Hematopoietic multipotent progenitor cell treated with erythropoietin and hydrocortisone succinate and interleukin-3 and kit ligand, for 4 days (in vitro differentiated cells): Measurements from ENCODE around the gene USP34.
"Not testable (repeated sequence)": the region's sequence is repeated elsewhere in the genome, so short reads cannot be mapped to it uniquely, and the experiment has no call there.

Source experiments
- DNase-seq: peaks from one replicate; pipeline ENCODE4 v3.0.0-alpha.2; 2015

Gene USP34

GRCh38 chr2:61456746-61457420 is 14.0 kb downstream of the USP34 start:
- no peak for DNase-seq

DNA sequence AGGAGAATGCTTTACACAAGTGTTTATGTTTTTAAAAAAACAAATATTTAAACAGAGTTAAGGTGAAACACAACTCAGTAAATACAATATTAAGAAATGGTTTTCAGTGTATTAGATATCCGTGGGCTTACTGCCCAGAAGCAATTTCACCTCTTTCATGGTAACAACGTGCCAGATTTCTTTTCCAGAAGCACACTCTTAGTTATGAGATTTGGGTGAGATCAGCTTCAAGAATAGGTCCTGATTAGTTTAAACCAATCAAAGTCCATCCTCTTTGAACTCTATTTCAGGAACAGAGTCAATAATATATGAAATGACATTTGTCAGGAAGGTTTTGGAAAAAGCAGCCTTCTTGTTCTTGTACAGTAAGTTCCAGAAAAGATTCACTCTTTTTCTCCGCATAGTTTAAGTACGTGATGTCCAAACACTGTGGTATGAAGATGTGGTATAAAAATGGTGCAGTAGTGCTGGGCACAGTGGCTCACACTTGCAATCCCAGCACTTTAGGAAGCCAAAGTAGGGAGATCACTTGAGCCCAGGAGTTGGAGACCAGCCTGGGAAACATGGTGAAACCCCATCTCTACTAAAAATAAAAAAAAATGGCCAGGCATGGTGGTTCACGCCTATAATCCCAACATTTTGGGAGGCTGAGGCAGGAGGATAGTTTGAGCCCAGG is 14.7 kb downstream of the USP34 start:
- DNase-seq: no peak

DNA sequence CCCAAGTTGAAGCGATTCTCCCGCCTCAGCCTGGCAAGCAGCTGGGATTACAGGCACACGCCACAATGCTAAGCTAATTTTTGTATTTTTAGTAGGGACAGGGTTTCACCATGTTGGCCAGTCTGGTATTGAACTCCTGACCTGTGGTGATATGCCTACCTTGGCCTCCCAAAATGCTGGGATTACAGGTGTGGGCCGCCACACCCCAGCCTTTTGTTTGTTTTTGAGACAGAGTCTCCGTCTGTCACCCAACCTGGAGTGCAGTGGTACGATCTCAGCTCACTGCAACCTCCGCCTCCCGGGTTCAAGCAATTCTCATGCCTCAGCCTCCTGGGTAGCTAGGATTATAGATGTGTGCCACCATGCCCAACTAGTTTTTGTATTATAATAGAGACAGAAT is 15.9 kb downstream of the USP34 start:
- DNase-seq: not testable (repeated sequence)

DNA sequence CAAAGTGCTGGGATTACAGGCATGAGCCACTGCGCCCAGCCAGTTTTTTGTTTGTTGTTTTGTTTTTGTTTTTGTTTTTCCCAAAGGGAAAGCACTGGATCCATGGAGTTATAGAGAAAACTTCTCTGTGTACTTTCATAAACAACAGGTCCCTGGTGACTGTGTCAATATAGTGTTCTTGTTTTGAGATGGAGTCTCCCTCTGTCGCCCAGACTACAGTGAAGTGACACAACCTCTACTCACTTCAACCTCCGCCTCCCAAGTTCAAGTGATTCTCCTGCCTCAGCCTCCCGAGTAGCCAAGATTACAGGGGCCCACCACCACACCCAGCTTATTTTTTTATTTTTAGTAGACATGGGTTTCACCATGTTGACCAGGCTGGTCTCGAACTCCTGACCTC is 16.5 kb downstream of the USP34 start:
- DNase-seq: no peak

GRCh38 chr2:61452392-61452791 is 18.5 kb downstream of the USP34 start:
- DNase-seq: no peak

- DNase-seq: no peak
Measured at GRCh38 chr2:61451178-61451577, 19.7 kb downstream of the USP34 start.

- DNase-seq: peak; percentile 44
Measured at GRCh38 chr2:61450144-61450543, 20.7 kb downstream of the USP34 start.

DNA sequence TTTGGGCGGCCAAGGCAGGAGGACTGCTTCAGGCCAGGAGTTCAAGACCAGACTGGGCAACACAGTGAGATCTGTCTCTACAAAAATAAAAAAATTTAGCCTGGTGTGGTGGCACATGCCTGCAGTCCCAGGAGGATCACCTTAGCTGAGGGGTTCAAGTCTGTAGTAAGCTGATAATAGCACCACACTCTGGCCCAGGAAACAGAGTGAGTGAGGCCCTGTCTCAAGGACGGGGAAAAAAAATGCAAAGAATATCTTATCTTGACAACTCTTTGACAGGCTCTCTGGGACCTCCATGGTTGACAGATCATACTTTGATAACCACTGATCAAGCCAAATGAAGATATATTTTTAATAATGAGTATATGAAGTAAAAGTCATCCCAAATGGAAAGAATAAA is 22.7 kb downstream of the USP34 start:
- DNase-seq: peak; percentile 61

DNA sequence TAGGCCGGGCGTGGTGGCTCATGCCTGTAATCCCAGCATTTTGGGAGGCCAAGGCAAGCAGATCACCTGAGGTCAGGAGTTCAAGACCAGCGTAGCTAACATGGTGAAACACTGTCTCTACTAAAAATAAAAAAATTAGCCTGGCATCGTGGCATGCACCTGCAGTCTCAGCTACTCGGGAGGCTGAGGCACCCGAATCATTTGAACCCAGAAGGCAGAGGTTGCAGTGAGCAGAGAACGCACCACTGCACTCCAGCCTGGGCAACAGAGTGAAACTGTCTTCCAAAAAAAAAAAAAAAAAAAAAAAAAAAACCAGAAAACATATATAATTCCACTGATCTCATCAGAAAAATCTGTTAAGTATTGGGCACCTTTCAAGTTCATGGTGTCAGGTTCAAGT is 23.9 kb downstream of the USP34 start:
- not testable (repeated sequence) for DNase-seq

GRCh38 chr2:61443342-61444041 is 27.4 kb downstream of the USP34 start:
- DNase-seq: no peak

GRCh38 chr2:61439241-61440002 is 31.5 kb downstream of the USP34 start:
- DNase-seq: no peak

DNA sequence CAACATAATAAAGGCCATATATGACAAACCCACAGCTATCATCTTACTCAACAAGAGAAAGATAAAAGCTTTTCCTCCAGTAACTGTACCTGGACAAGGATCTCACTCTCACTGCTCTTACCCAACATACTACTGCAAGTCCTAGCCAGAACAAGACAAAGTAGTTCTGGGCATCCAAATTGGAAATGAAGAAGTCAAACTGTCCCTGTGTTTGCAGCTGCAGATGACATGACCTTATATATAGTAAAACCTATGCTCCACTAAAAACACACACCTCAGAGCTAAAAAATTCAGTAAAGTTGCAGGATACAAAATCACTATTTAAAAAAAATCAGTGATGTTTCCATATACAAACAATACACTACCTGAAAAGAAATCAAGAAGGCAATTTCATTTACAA is 32.2 kb downstream of the USP34 start:
- DNase-seq: no peak

- no peak for DNase-seq
Measured at GRCh38 chr2:61437170-61437569, 33.7 kb downstream of the USP34 start.

- DNase-seq: no peak
Measured at GRCh38 chr2:61436092-61436491, 34.8 kb downstream of the USP34 start.

GRCh38 chr2:61435291-61435690 is 35.6 kb downstream of the USP34 start:
- no peak for DNase-seq

- DNase-seq: peak; percentile 86
Measured at GRCh38 chr2:61434314-61434713, 36.6 kb downstream of the USP34 start.

GRCh38 chr2:61433606-61434005 is 37.3 kb downstream of the USP34 start:
- no peak for DNase-seq

DNA sequence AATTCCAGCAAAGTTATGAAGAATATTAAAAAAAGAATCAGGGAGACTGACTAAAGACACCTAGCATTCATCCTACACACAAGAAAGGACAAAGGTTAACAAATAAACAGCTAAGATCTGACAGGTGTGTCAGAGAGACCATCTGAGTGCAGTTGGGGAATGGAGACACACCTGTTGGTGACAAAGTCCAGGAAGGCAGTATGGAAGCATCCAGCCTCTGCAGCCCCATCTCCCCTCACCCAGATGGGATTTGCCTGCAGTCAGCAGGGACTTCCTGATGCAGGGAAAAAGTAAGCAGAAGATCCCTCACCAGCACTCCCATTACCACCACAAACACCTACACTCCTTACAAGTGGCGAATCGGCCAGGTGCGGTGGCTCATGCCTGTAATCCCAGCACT is 37.9 kb downstream of the USP34 start:
- DNase-seq: no peak

DNA sequence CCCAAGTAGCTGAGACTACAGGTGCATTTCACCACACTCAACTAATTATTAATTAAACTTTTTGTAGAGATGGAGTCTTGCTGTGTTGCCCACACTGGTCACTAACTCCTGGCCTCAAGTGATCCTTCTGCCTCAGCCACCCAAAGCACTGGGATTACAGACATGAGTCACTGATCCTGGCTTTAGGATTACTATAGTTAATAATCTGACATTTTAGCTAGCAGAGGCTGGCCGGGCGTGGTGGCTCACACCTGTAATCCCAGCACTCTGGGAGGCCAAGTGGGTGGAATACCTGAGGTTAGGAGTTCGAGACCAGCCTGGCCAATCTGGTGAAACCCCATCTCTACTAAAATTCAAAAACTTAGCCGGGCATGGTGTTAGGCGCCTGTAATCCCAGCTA is 39.5 kb downstream of the USP34 start:
- DNase-seq: no peak

DNA sequence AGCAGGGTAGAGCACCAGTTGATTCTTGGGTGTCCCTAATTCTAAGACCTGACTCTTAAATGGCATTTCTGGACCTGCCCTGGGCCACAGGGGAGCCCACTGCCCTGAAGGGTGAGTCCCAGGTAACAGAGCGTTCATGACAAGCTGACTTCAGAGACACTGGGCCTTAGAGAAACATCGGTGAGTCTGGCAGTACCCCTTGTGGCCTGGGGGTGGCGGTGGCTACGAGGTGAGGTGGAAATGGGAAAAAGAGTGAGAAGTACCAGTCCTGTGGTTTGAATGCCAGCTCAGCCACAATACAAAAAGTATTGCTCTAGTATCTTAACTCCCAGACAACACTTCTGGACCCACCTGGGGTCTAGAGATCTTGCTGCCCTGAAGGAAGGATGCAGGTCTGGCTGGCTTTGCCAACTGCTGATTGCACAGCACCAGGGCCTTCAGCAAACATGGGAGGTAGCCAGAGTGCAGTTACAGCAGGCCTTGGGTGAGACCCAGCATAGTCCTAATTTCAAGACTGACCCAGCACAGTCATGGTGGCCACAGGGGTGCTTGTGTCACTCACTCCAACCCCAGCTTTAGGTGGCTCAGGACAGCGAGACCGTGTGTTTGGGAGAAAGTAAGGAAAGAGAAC is 44.5 kb downstream of the USP34 start:
- peak; percentile 91 for DNase-seq

GRCh38 chr2:61425605-61426155 is 45.2 kb downstream of the USP34 start:
- DNase-seq: no peak

- no peak for DNase-seq
Measured at GRCh38 chr2:61423714-61424113, 47.2 kb downstream of the USP34 start.

DNA sequence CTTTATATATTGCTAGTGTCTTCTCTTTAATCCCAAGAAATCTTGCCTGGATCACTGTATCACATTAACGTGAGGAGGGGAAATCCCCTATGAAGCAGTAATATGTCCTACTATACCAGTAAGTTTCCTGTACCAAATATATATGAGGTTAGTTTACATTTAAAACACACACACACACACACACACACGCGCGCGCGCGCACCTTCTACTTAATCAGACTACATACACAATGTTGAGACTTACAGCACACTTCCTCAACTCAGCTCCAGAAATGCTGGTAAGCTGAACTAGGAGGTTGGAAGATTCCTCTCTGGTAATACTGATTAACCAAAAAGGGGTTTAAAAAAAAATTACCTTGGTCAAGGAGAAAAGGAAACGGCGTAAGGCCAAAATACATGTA is 49.3 kb downstream of the USP34 start:
- DNase-seq: peak; percentile 49
